ELF-1 (cell line): Measurements from ENCODE around the gene RASSF3.

Experiments used
- DNase-seq: peaks from one replicate; pipeline ENCODE4 v3.0.0-alpha.2; 2016; ENCODE audit warnings: low read depth, low spot score

Gene RASSF3

DNA sequence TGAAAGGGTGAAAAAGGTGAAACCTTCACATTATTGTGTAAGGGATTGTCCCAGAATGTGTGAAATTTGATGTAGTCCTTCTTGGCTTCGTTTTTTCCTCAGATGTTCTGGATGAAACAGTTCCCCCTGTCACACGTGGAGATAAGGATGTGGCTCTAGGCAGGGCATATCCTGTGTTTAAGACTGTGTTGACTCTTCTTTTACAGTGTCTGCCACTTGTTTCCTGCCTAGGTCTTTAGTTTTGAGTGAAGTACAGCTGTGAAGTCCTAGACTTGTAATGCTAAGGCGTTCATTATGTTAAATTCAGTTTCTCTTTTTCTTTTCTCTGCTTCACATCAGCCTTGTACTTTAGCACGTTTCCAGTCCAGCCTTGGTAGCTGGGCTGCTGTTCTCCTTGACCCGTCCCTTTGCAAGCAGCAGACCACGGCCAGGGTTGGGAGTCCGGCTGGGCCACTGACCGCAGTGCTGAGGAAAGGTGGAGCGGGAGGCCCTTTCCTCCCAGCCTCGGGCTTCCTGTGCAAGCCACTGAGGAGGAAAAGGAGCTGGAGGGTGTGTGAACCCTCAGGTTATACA lies 59.1 kb downstream of the RASSF3 start:
- peak; percentile 81 for DNase-seq

DNA sequence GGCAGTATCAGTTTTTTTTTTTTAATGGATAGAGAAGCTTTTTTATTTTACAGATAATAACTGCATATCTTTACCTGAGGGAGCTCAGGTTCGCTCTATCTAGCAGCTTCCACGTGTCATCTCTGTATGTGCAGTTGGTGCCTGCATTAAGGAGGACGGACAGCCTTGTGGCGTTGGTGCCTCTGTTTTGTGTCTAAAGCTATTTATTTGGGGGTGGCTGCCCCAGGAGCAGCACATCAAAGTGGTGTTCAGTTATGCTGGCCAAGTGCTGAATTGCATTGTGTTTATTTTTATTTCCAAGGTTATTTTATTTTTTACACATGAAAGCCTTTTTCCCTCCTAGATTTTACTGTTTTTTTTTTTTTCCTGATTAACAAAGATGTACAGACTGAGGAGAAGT lies 59.7 kb downstream of the RASSF3 start:
- no peak for DNase-seq

DNA sequence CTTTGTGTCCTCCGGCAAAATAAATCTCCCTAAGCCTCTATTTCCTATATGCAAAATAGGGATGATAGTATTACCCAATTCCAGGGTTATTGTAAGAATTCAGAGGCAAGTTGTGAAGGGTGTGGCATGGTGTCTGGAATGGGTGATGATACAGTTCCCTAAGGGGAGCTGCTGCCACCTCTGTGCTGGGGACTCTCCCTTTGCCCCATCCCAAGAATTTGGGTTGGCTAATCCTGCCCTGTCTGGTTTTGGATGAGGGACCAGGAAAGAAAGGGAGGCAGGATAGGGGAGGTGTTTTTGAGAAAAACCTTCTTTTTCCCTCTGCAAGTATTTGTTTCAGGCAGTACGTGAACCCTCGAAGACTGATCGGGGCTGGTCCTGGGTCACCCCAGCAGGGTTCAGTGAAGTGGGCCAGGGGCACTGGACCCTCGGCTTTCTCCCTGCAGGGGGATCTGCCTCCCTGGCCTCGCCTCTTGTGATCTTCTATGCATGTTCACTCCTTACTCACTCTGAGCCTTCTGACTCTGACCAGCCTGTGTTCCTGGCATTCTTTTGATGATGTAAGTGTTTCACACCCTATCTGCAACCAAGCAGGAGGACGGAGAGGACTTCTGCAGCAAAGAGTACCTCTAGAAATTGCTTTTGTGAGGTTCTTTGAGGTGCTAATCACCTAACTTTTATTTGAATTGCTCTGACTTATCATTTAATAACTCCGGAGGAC lies 60.8 kb downstream of the RASSF3 start:
- DNase-seq: peak; percentile 71

GRCh38 chr12:64671681-64672080 lies 61.4 kb downstream of the RASSF3 start:
- no peak for DNase-seq

GRCh38 chr12:64672925-64673409 lies 62.7 kb downstream of the RASSF3 start:
- DNase-seq: no peak

GRCh38 chr12:64673490-64674169 lies 63.3 kb downstream of the RASSF3 start:
- DNase-seq: no peak

- no peak for DNase-seq
Measured at GRCh38 chr12:64674367-64674922, 64.2 kb downstream of the RASSF3 start.

- no peak for DNase-seq
Measured at GRCh38 chr12:64675795-64676194, 65.5 kb downstream of the RASSF3 start.

GRCh38 chr12:64678248-64678647 lies 68.0 kb downstream of the RASSF3 start:
- no peak for DNase-seq

DNA sequence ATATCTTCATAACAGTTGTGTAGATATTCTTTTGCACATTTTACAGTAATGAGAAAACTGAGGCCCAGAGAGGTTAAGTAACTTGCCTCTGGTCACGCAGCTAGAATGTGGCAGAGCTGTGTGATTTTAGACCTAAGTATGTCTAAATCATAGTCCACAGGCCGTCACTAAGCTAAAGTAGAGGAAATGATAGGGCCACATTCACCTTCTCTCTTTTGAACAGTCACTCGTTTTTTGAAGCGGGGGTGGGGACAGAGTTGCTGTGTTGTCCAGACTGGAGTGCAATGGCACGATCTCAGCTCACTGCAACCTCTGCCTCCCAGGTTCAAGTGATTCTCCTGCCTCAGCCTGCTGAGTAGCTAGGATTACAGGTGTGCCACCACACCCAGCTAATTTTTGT lies 68.5 kb downstream of the RASSF3 start:
- DNase-seq: no peak

DNA sequence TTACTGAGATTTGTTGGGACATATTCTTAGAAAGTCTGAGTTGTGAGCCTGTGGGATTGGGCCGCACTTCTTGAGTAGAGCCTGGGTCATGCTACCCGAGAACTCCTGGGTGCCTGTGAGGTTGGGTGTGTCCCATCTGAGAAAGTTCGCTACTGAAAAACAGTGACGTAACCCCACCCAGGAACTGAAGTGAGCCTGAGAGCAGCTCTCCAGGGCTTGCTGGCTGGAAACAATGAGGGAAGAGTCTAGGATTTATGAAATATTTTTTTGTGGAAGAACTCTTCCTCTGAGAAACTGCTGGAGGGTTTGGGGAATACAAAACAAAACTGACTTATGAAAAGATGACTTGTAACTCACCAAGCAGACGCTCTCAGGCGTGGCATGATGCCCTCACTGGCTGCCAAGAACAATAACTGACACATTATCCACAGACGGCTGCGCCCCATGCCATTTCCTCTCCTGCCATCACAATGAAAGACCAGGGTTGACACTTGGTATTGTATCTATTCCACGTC lies 69.2 kb downstream of the RASSF3 start:
- no peak for DNase-seq

- DNase-seq: no peak
Measured at GRCh38 chr12:64680235-64680634, 69.9 kb downstream of the RASSF3 start.

GRCh38 chr12:64681200-64682052 lies 71.1 kb downstream of the RASSF3 start:
- DNase-seq: no peak

- peak; percentile 83 for DNase-seq
Measured at GRCh38 chr12:64682572-64683277, 72.4 kb downstream of the RASSF3 start.

- DNase-seq: no peak
Measured at GRCh38 chr12:64683816-64684543, 73.7 kb downstream of the RASSF3 start.

DNA sequence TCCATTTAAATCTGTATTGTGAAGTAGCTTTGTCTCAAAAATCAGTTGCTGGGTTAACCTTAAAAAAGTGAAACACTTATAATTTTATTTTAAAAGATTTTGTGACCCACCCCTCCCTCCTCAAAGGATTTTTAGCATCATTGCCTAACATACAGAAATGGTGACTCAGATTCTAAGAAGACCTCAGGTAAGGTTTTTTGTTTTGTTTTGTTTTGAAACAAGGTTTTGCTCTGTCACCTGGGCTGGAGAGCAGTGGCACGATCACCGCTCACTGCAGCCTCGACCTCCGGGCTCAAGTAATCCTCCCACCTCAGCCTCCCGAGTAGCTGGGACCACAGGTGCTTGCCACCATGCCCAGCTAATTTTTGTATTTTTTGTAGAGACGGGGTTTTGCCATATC lies 74.8 kb downstream of the RASSF3 start:
- DNase-seq: no peak

- DNase-seq: no peak
Measured at GRCh38 chr12:64685605-64686004, 75.3 kb downstream of the RASSF3 start.

DNA sequence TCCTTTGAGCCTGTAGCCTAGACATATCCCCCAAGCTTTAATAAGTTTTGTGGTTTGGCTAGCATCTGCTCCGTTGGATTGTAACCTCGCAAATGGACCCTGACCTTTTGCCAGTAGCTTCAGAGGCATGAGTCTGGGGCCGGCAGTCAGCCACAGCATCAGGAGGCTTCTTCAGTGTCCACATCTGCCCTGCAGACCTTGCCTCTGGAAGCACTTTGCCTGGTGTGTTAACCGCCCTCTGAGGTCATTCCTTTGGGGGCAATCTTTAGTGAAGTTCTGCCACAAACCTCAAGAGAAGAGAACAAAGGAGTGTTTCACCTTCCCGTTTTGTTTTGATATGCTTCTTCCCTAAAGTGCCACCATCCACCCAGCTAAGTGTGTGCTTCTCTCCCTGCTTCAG lies 77.5 kb downstream of the RASSF3 start:
- no peak for DNase-seq

DNA sequence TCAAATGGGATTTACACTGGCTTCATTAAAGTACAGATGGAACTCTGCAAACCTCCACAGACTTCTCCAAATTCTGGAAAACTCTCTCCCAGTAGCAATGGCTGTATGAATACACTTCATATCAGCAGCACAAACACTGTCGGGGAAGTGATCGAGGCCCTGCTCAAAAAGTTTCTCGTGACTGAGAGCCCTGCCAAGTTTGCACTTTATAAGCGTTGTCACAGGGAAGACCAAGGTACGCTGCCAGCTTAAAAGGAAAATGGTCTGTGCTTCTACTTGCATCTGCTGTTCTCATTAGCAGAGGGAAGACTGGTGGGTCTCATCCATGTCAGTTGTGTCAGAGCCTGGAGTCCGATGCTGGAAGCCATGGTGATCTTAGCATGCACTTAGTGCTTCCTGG lies 77.9 kb downstream of the RASSF3 start:
- DNase-seq: no peak

DNA sequence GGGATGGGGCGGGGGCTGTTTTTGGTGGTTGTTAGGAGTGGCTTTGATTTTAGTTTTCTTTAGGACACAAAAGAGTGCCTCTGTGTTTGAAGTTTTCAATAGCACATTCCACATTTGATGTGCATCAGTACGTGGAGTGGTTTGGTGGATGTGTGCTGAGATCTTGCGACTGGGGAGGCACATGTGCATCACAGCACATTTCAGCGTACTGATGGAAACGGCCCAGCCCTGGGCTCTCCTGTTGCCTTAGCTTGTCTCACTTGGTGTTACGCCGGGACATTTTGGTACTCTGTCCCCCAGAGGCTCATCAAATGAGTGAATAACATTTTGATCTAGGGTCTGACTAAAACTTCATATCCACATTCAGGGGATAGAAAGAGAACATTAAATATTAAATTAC lies 78.4 kb downstream of the RASSF3 start:
- no peak for DNase-seq
